ENCODE data around the gene CHPF. TPM values are rescaled to one million over a fixed set of nuclear protein-coding genes. Genes with fewer than 3 reads are reported as not detected.

Gene CHPF
- total RNA-seq, 2 donors from 2014 or later, result 14.0 to 27.6 TPM

GRCh38 chr2:219522111-219523030 lies 21.2 kb downstream of the CHPF start:
- no peak for ATAC-seq (replicated peaks)
- H3K36me3 Mint-ChIP-seq (ENCODE audit: low read depth), result peaks cover 8% of the 10 kb centered on the region
- H3K27me3 Mint-ChIP-seq, result peaks cover 69% of the 10 kb centered on the region
- peak overlapping the region; percentile 32 for H3K4me3 Mint-ChIP-seq
- H3K9me3 Mint-ChIP-seq, result no peaks in the 10 kb centered on the region
- peaks cover 12% of the 10 kb centered on the region for H3K4me1 Mint-ChIP-seq
- H3K27ac Mint-ChIP-seq, result no peak overlapping the region

GRCh38 chr2:219521066-219521880 lies 22.3 kb downstream of the CHPF start:
- no peak for ATAC-seq (replicated peaks)
- Mint-ChIP-seq H3K9me3 (no peaks in the 10 kb centered on the region), H3K27ac (no peak overlapping the region), H3K4me3 (peak overlapping the region; percentile 32), H3K27me3 (peaks cover 70% of the 10 kb centered on the region), H3K4me1 (peaks cover 12% of the 10 kb centered on the region), H3K36me3 (ENCODE audit: low read depth) (peaks cover 8% of the 10 kb centered on the region)

- peaks cover 8% of the 10 kb centered on the region for H3K36me3 Mint-ChIP-seq (ENCODE audit: low read depth)
- peaks cover 66% of the 10 kb centered on the region for H3K27me3 Mint-ChIP-seq
- no peak for ATAC-seq (replicated peaks)
- no peak overlapping the region for H3K4me3 Mint-ChIP-seq
- no peaks in the 10 kb centered on the region for H3K9me3 Mint-ChIP-seq
- H3K27ac Mint-ChIP-seq, result no peak overlapping the region
- peaks cover 12% of the 10 kb centered on the region for H3K4me1 Mint-ChIP-seq
Observed at GRCh38 chr2:219520079-219520478, 23.5 kb downstream of the CHPF start.

GRCh38 chr2:219519526-219519916 lies 24.1 kb downstream of the CHPF start:
- Mint-ChIP-seq H3K4me1 (peaks cover 12% of the 10 kb centered on the region), H3K36me3 (ENCODE audit: low read depth) (peaks cover 8% of the 10 kb centered on the region), H3K27ac (no peak overlapping the region), H3K9me3 (no peaks in the 10 kb centered on the region), H3K4me3 (no peak overlapping the region), H3K27me3 (peaks cover 62% of the 10 kb centered on the region)
- ATAC-seq (replicated peaks), result no peak

GRCh38 chr2:219517954-219518778 lies 25.4 kb downstream of the CHPF start:
- no peak for ATAC-seq (replicated peaks)
- Mint-ChIP-seq H3K27me3 (peaks cover 63% of the 10 kb centered on the region), H3K4me3 (no peak overlapping the region), H3K4me1 (peaks cover 19% of the 10 kb centered on the region), H3K27ac (no peak overlapping the region), H3K9me3 (no peaks in the 10 kb centered on the region), H3K36me3 (ENCODE audit: low read depth) (peaks cover 8% of the 10 kb centered on the region)

- Mint-ChIP-seq H3K27ac (no peak overlapping the region), H3K9me3 (no peaks in the 10 kb centered on the region), H3K27me3 (peaks cover 67% of the 10 kb centered on the region), H3K4me3 (no peak overlapping the region), H3K4me1 (peaks cover 16% of the 10 kb centered on the region), H3K36me3 (ENCODE audit: low read depth) (peaks cover 6% of the 10 kb centered on the region)
- ATAC-seq (replicated peaks), result no peak
Observed at GRCh38 chr2:219516888-219517287, 26.7 kb downstream of the CHPF start.

- ATAC-seq (replicated peaks), result no peak
- Mint-ChIP-seq H3K4me3 (no peak overlapping the region), H3K27ac (no peak overlapping the region), H3K9me3 (no peaks in the 10 kb centered on the region), H3K27me3 (peaks cover 66% of the 10 kb centered on the region), H3K4me1 (peaks cover 12% of the 10 kb centered on the region), H3K36me3 (ENCODE audit: low read depth) (no peaks in the 10 kb centered on the region)
Observed at GRCh38 chr2:219515874-219516629, 27.6 kb downstream of the CHPF start.

GRCh38 chr2:219514836-219515235 lies 28.8 kb downstream of the CHPF start:
- Mint-ChIP-seq H3K4me3 (no peak overlapping the region), H3K27me3 (peaks cover 71% of the 10 kb centered on the region), H3K27ac (no peak overlapping the region), H3K4me1 (peaks cover 18% of the 10 kb centered on the region), H3K9me3 (no peaks in the 10 kb centered on the region), H3K36me3 (ENCODE audit: low read depth) (no peaks in the 10 kb centered on the region)
- no peak for ATAC-seq (replicated peaks)

- Mint-ChIP-seq H3K36me3 (ENCODE audit: low read depth) (no peaks in the 10 kb centered on the region), H3K4me1 (peaks cover 23% of the 10 kb centered on the region), H3K27me3 (peaks cover 73% of the 10 kb centered on the region), H3K9me3 (no peaks in the 10 kb centered on the region), H3K27ac (no peak within 1 kb of the TSS), H3K4me3 (peak within 1 kb of the TSS; percentile 7)
- ATAC-seq (replicated peaks), result no peak
Observed at GRCh38 chr2:219514196-219514761, 29.3 kb downstream of the CHPF start, which contains the start of gene ASIC4. Gene ASIC4, plus strand, starts transcription at chr2:219514482. Its CDS starts 243 bp downstream, at chr2:219514725.

- H3K27me3 Mint-ChIP-seq, result peaks cover 71% of the 10 kb centered on the region
- H3K4me3 Mint-ChIP-seq, result peak overlapping the region; percentile 7
- H3K36me3 Mint-ChIP-seq (ENCODE audit: low read depth), result no peaks in the 10 kb centered on the region
- peaks cover 23% of the 10 kb centered on the region for H3K4me1 Mint-ChIP-seq
- no peaks in the 10 kb centered on the region for H3K9me3 Mint-ChIP-seq
- ATAC-seq (replicated peaks), result no peak
- H3K27ac Mint-ChIP-seq, result no peak overlapping the region
Observed at GRCh38 chr2:219513787-219514186, 29.8 kb downstream of the CHPF start.

GRCh38 chr2:219512524-219513216 lies 30.9 kb downstream of the CHPF start:
- peaks cover 3% of the 10 kb centered on the region for H3K36me3 Mint-ChIP-seq (ENCODE audit: low read depth)
- no peak overlapping the region for H3K4me3 Mint-ChIP-seq
- H3K27ac Mint-ChIP-seq, result no peak overlapping the region
- H3K4me1 Mint-ChIP-seq, result peaks cover 23% of the 10 kb centered on the region
- no peaks in the 10 kb centered on the region for H3K9me3 Mint-ChIP-seq
- peaks cover 65% of the 10 kb centered on the region for H3K27me3 Mint-ChIP-seq
- no peak for ATAC-seq (replicated peaks)

- peaks cover 12% of the 10 kb centered on the region for H3K36me3 Mint-ChIP-seq (ENCODE audit: low read depth)
- H3K4me1 Mint-ChIP-seq, result peaks cover 23% of the 10 kb centered on the region
- no peak overlapping the region for H3K27ac Mint-ChIP-seq
- no peaks in the 10 kb centered on the region for H3K9me3 Mint-ChIP-seq
- peaks cover 60% of the 10 kb centered on the region for H3K27me3 Mint-ChIP-seq
- no peak overlapping the region for H3K4me3 Mint-ChIP-seq
- no peak for ATAC-seq (replicated peaks)
Observed at GRCh38 chr2:219511547-219512325, 31.9 kb downstream of the CHPF start.

Data from activated T-helper 17 cell treated with anti-CD3 and anti-CD28 coated beads, Interleukin-2, amount 50 U/mL, for 72 hours (primary cell).